Renal cortex interstitium (tissue), 11 donors: ENCODE data around the gene GNG7. TPM values are rescaled to one million over a fixed set of nuclear protein-coding genes. Genes with fewer than 3 reads are reported as not detected.
"Not testable (repeated sequence)": the region's sequence is repeated elsewhere in the genome, so short reads cannot be mapped to it uniquely, and the experiment has no call there.

Experiments used
- DNase-seq, 11 donors: peaks; one replicate each; pipeline ENCODE4 v3.0.0-alpha.2; 2013; ENCODE audit warnings: low read depth in 9 of 11, low spot score in 4 of 11; ENCODE audit errors: extremely low read depth in 1 of 11
- polyA plus RNA-seq, 3 donors: library from polyadenylated mRNA; unstranded; fragments of 120-200 nt; gene quantifications; one replicate each; pipeline ENCODE4 v1.2.1, GENCODE V29; 2013; ENCODE audit not compliant: insufficient read length in 3 of 3

Gene GNG7
- polyA plus RNA-seq, 3 donors, result 5.1 to 7.2 (median 5.9) TPM

GRCh38 chr19:2540646-2541454, 161.6 kb downstream of the GNG7 start:
- DNase-seq, result peak in 10 of 11 donors; percentile 56 to 91 (median 78)

GRCh38 chr19:2540251-2540645, 162.2 kb downstream of the GNG7 start:
- DNase-seq, result no peak

- DNase-seq, result no peak
These were observed 164.3 kb downstream of the GNG7 start for GRCh38 chr19:2538096-2538757.

- not testable (repeated sequence) for DNase-seq
These were observed 164.9 kb downstream of the GNG7 start for GRCh38 chr19:2537584-2537983.

GRCh38 chr19:2536461-2536860, 166.0 kb downstream of the GNG7 start:
- DNase-seq, result no peak

GRCh38 chr19:2534423-2535013, 168.0 kb downstream of the GNG7 start:
- no peak for DNase-seq

GRCh38 chr19:2533686-2534422, 168.6 kb downstream of the GNG7 start:
- DNase-seq, result no peak

- DNase-seq, result no peak
These were observed 169.4 kb downstream of the GNG7 start for GRCh38 chr19:2533072-2533425.

- no peak for DNase-seq
These were observed 170.0 kb downstream of the GNG7 start for GRCh38 chr19:2532252-2533071.

- not testable (repeated sequence) for DNase-seq
These were observed 172.6 kb downstream of the GNG7 start for GRCh38 chr19:2529942-2530341.

GRCh38 chr19:2529473-2529918, 173.0 kb downstream of the GNG7 start:
- DNase-seq, result no peak

GRCh38 chr19:2528675-2529101, 173.8 kb downstream of the GNG7 start:
- no peak for DNase-seq

- no peak for DNase-seq
These were observed 174.8 kb downstream of the GNG7 start for GRCh38 chr19:2527686-2528085.

GRCh38 chr19:2527171-2527570, 175.3 kb downstream of the GNG7 start:
- no peak for DNase-seq

- DNase-seq, result no peak
These were observed 177.4 kb downstream of the GNG7 start for GRCh38 chr19:2524840-2525723.

- DNase-seq, result no peak
These were observed 178.1 kb downstream of the GNG7 start for GRCh38 chr19:2524361-2524839.

GRCh38 chr19:2523630-2524311, 178.7 kb downstream of the GNG7 start:
- DNase-seq, result no peak
